Esophagus muscularis mucosa (tissue), 4 donors: ENCODE data around the gene ADCY5. TPM values are rescaled to one million over a fixed set of nuclear protein-coding genes. Genes with fewer than 3 reads are reported as not detected.
A peak's percentile ranks its signal among the peaks of the same experiment; 100 is the strongest.

ENCODE experiments used
- DNase-seq: peaks from one replicate; pipeline ENCODE4 v3.0.0-alpha.2; 2017; ENCODE audit errors: extremely low spot score
- H3K27ac ChIP-seq, 4 donors: fragments of 200-600 bp; sonication (generic); replicated peaks in 1 of 4; 1 replicate in 3 of 4; 2 replicates in 1 of 4; pipeline ENCODE4 v1.5.1; 2016 to 2019; ENCODE audit warnings: mild to moderate bottlenecking in 1 of 4
- H3K27me3 ChIP-seq, 4 donors: fragments of 200-600 bp; sonication (generic); one replicate each; pipeline versions ENCODE4 v1.5.1 to v1.6.0; 2016 to 2019
- H3K36me3 ChIP-seq, 4 donors: fragments of 200-600 bp; sonication (generic); one replicate each; pipeline ENCODE4 v1.5.1; 2016 to 2019
- H3K4me1 ChIP-seq, 4 donors: fragments of 200-600 bp; sonication (generic); one replicate each; pipeline ENCODE4 v1.5.1; 2016 to 2019
- H3K4me3 ChIP-seq, 4 donors: fragments of 200-600 bp; sonication (generic); 1 replicate in 2 of 4; 2 replicates in 2 of 4; pipeline ENCODE4 v1.5.1; 2016 to 2019; ENCODE audit warnings: mild to moderate bottlenecking in 4 of 4, moderate library complexity in 1 of 4
- H3K9me3 ChIP-seq, 4 donors: fragments of 200-600 bp; sonication (generic); 1 replicate in 3 of 4; 2 replicates in 1 of 4; pipeline ENCODE4 v1.5.1; 2016 to 2019
- EP300 ChIP-seq: sonication (generic); formaldehyde crosslinking; IDR thresholded peaks from one replicate; pipeline ENCODE4 v1.6.1; 2017; ENCODE audit warnings: antibody characterized with exemption
- POLR2A ChIP-seq: fragments of 450-650 bp; IDR thresholded peaks from one replicate; pipeline ENCODE4 v1.6.1; 2017; ENCODE audit warnings: antibody characterized with exemption, moderate library complexity, mild to moderate bottlenecking, low read depth
- POLR2AphosphoS5 ChIP-seq, 2 donors: sonication (generic); formaldehyde crosslinking; IDR thresholded peaks; one replicate each; pipeline ENCODE4 v1.6.1; 2017; ENCODE audit warnings: antibody characterized with exemption in 2 of 2
- WGBS: methylation state at CpG from one replicate; pipeline ENCODE4 v1.1.5; 2018; 5-methylcytosine and 5-hydroxymethylcytosine counted together
- intact Hi-C: fragments of 100-400 bp; cut with DNase I; formaldehyde crosslinking; loops from one replicate; pipeline ENCODE4 v1.15.1; 2023
- total RNA-seq, 4 donors: library from RNA; depleted of rRNA; stranded (reverse); fragments of >200 nt; gene quantifications; one replicate each; pipeline versions ENCODE4 v1.1.0 to v1.2.1, GENCODE V29; 2016
- TF ChIP-seq, protein P1 (sequence below), 3 experiments: fragments of 200-600 bp in 2 of 3; fragments of 450-650 bp in 1 of 3; sonication (generic) in 2 of 3; IDR thresholded peaks; one replicate each; pipeline ENCODE4 v1.5.1; 2017 to 2019; ENCODE audit warnings: antibody characterized with exemption in 3 of 3, mild to moderate bottlenecking in 2 of 3, moderate library complexity in 1 of 3

ADCY5 gene
- total RNA-seq, 4 donors from 2014 or later = 133 to 228 (median 189) TPM

DNA sequence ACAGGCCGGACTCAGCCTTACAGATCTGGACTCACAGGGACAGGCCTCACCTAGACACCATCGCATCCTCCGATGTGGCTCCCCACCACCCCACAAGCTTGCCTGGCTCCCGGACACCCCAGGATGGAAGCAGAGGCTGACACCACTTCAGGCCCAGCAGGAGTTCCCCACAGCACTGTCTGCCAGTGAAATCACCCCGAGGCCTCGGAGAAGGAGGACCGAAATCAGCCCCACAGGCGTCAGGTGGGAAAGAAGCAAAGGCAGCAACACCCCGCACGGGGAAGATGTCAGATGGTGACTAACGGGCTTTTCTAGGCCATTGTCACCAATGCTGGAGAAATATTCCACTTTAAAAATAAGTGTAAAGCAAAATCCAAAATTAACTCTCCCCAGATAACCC, 18.6 kb downstream of the ADCY5 start:
- Histone ChIP-seq H3K36me3 (no peaks in the 10 kb centered on the region), H3K27me3 (no peaks in the 10 kb centered on the region), H3K9me3 (no peaks in the 10 kb centered on the region), H3K27ac (peak overlapping the region; percentile 91 to 97 (median 94)), H3K4me1 (peaks cover 82 to 100% (median 99%) of the 10 kb centered on the region in 4 donors), H3K4me3 (peak overlapping the region in 1 of 4 donors; percentile 5)
- 58% methylated on average over 10 of the region's 11 CpGs for WGBS
- intact Hi-C loops = no loop called here
- TF ChIP-seq EP300 (no peak), POLR2AphosphoS5 (IDR thresholded peaks at IDR 0.05) (no peak), POLR2A (no peak)
- TF ChIP-seq, protein P1, sequence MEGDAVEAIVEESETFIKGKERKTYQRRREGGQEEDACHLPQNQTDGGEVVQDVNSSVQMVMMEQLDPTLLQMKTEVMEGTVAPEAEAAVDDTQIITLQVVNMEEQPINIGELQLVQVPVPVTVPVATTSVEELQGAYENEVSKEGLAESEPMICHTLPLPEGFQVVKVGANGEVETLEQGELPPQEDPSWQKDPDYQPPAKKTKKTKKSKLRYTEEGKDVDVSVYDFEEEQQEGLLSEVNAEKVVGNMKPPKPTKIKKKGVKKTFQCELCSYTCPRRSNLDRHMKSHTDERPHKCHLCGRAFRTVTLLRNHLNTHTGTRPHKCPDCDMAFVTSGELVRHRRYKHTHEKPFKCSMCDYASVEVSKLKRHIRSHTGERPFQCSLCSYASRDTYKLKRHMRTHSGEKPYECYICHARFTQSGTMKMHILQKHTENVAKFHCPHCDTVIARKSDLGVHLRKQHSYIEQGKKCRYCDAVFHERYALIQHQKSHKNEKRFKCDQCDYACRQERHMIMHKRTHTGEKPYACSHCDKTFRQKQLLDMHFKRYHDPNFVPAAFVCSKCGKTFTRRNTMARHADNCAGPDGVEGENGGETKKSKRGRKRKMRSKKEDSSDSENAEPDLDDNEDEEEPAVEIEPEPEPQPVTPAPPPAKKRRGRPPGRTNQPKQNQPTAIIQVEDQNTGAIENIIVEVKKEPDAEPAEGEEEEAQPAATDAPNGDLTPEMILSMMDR (IDR thresholded peaks at IDR 0.05) = no peak
- DNase-seq = no peak

DNA sequence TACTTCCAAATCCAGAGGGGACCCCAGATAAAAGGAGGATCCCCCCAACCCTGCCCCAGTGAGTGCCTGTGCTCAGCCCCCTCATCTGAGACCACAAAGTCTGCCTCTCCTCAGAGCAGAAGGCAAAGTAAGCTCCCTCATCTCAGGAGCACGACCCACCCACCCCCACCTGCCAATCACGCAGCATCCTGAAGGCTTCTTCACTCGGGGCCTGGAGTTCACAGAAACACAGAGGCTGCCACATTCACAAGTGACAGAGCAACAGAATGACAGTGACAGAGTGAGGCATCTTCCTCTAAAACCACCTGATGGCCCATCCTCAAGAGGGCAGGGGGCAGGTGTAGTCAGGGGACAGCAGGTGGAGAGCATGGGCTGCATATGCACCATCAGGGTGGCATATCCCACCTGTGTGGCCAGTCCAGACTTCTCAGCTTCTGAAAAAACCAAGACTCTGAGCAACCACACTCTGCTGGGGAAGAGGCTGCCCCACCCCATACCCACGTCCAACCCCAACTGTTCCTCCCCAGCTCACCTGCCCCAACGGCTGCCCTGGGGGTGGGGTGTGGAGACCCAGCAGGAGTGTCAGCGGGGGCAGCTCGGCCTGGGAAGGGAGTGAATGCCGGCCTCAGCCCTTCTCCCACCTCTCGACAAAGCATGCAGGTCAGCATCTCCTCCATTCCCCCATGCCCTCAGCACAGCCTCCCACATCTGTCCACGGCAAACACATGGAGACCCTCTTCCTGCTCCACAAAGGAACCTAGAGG, 19.3 kb downstream of the ADCY5 start:
- intact Hi-C loops = no loop called here
- TF ChIP-seq POLR2A = no peak
- Histone ChIP-seq H3K27me3 (no peaks in the 10 kb centered on the region), H3K4me1 (peaks cover 85 to 100% (median 99%) of the 10 kb centered on the region in 4 donors), H3K36me3 (no peaks in the 10 kb centered on the region), H3K4me3 (no peak overlapping the region), H3K9me3 (no peaks in the 10 kb centered on the region), H3K27ac (peak overlapping the region; percentile 91 to 97 (median 94))
- DNase-seq = no peak
- WGBS = 62% methylated on average over 8 of the region's 10 CpGs

GRCh38 chr3:123424999-123425712, 23.7 kb downstream of the ADCY5 start:
- Histone ChIP-seq H3K4me3 (no peak overlapping the region), H3K4me1 (peaks cover 87 to 100% (median 99%) of the 10 kb centered on the region in 4 donors), H3K27ac (peak overlapping the region; percentile 91 to 97 (median 94)), H3K9me3 (no peaks in the 10 kb centered on the region), H3K27me3 (no peaks in the 10 kb centered on the region), H3K36me3 (no peaks in the 10 kb centered on the region)
- no peak for DNase-seq
- TF ChIP-seq, protein P1 (IDR thresholded peaks at IDR 0.05) = no peak
- TF ChIP-seq EP300 = no peak
- TF ChIP-seq POLR2AphosphoS5 (IDR thresholded peaks at IDR 0.05) = peak in 1 of 2 donors; percentile 40
- 69% methylated on average over 7 of the region's 8 CpGs for WGBS
- intact Hi-C loops = no loop called here

- TF ChIP-seq POLR2AphosphoS5 (IDR thresholded peaks at IDR 0.05) (peak; percentile 33 to 54), EP300 (no peak), POLR2A (no peak)
- TF ChIP-seq, protein P1 (IDR thresholded peaks at IDR 0.05) = no peak
- intact Hi-C loops = no loop called here
- no peaks in the 10 kb centered on the region for H3K9me3 ChIP-seq
- no peak for DNase-seq
- H3K27ac ChIP-seq = peak overlapping the region; percentile 91 to 97 (median 94)
- H3K36me3 ChIP-seq = no peaks in the 10 kb centered on the region
- 43% methylated on average over 12 of the region's 13 CpGs for WGBS
- no peaks in the 10 kb centered on the region for H3K27me3 ChIP-seq
- peaks cover 86 to 100% (median 99%) of the 10 kb centered on the region in 4 donors for H3K4me1 ChIP-seq
- no peak overlapping the region for H3K4me3 ChIP-seq
Observed at GRCh38 chr3:123424321-123424998, 24.4 kb downstream of the ADCY5 start.

- Histone ChIP-seq H3K4me3 (peak overlapping the region in 1 of 4 donors; percentile 1), H3K9me3 (no peaks in the 10 kb centered on the region), H3K27ac (peak overlapping the region; percentile 91 to 97 (median 94)), H3K27me3 (no peaks in the 10 kb centered on the region), H3K4me1 (peaks cover 86 to 100% (median 99%) of the 10 kb centered on the region in 4 donors), H3K36me3 (no peaks in the 10 kb centered on the region)
- no peak for TF ChIP-seq POLR2A
- TF ChIP-seq POLR2AphosphoS5 (IDR thresholded peaks at IDR 0.05) = no peak
- no peak for TF ChIP-seq EP300
- TF ChIP-seq, protein P1 (IDR thresholded peaks at IDR 0.05) = no peak
- no peak for DNase-seq
- intact Hi-C loops = no loop called here
- WGBS = 75% methylated on average over 5 of the region's 7 CpGs
Observed at GRCh38 chr3:123423806-123424205, 25.1 kb downstream of the ADCY5 start.
